GM13977 (cell line): Measurements from ENCODE around the gene LRRC61.

Experiments
- DNase-seq: peaks from one replicate; pipeline ENCODE4 v3.0.0; 2012; ENCODE audit warnings: low spot score
- CTCF ChIP-seq: IDR thresholded peaks from 2 replicates; pipeline ENCODE4 v1.5.1; 2012; ENCODE audit warnings: mild to moderate bottlenecking, control low read depth; ENCODE audit not compliant: insufficient read depth; ENCODE audit errors: extremely low read depth, missing control alignments
- in situ Hi-C: fragments of 300-500 bp; cut with MboI; formaldehyde crosslinking; loops from one replicate; pipeline ENCODE4 v1.12.0; 2022; ENCODE audit warnings: low sequenced_read_pairs, low pct_unique_long_range_greater_than_20kb, mixed read lengths, inconsistent platforms; ENCODE audit not compliant: unreplicated experiment

Gene LRRC61

GRCh38 chr7:150326657-150327268 is 3.6 kb downstream of the LRRC61 start:
- DNase-seq = no peak

GRCh38 chr7:150327308-150327707 is 4.2 kb downstream of the LRRC61 start:
- no peak for TF ChIP-seq CTCF
- no peak for DNase-seq
- in situ Hi-C loops = no loop called here

More at GRCh38 chr7:150326657-150327268, 3.6 kb downstream of the LRRC61 start:
- TF ChIP-seq CTCF = no peak
- in situ Hi-C loops = no loop called here

- no peak for DNase-seq
- TF ChIP-seq CTCF = no peak
- in situ Hi-C loops = no loop called here
Measured at GRCh38 chr7:150329331-150330120, 6.4 kb downstream of the LRRC61 start.

- in situ Hi-C loops = no loop called here
- no peak for TF ChIP-seq CTCF
- no peak for DNase-seq
Measured at GRCh38 chr7:150330211-150330885, 7.2 kb downstream of the LRRC61 start.

GRCh38 chr7:150332852-150333635 is 9.9 kb downstream of the LRRC61 start:
- in situ Hi-C loops = no loop called here
- no peak for TF ChIP-seq CTCF

GRCh38 chr7:150333659-150334058 is 10.5 kb downstream of the LRRC61 start:
- DNase-seq = no peak
- in situ Hi-C loops = no loop called here
- no peak for TF ChIP-seq CTCF

More at GRCh38 chr7:150332852-150333635, 9.9 kb downstream of the LRRC61 start:
- DNase-seq = no peak
